ENCODE measurements around the gene TCF7L1. TPM values are rescaled to one million over a fixed set of nuclear protein-coding genes. Genes with fewer than 3 reads are reported as not detected.
"Not testable (repeated sequence)": the region's sequence is repeated elsewhere in the genome, so short reads cannot be mapped to it uniquely, and the experiment has no call there.

Gene TCF7L1, protein sequence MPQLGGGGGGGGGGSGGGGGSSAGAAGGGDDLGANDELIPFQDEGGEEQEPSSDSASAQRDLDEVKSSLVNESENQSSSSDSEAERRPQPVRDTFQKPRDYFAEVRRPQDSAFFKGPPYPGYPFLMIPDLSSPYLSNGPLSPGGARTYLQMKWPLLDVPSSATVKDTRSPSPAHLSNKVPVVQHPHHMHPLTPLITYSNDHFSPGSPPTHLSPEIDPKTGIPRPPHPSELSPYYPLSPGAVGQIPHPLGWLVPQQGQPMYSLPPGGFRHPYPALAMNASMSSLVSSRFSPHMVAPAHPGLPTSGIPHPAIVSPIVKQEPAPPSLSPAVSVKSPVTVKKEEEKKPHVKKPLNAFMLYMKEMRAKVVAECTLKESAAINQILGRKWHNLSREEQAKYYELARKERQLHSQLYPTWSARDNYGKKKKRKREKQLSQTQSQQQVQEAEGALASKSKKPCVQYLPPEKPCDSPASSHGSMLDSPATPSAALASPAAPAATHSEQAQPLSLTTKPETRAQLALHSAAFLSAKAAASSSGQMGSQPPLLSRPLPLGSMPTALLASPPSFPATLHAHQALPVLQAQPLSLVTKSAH
- total RNA-seq, result 8.0 TPM

DNA sequence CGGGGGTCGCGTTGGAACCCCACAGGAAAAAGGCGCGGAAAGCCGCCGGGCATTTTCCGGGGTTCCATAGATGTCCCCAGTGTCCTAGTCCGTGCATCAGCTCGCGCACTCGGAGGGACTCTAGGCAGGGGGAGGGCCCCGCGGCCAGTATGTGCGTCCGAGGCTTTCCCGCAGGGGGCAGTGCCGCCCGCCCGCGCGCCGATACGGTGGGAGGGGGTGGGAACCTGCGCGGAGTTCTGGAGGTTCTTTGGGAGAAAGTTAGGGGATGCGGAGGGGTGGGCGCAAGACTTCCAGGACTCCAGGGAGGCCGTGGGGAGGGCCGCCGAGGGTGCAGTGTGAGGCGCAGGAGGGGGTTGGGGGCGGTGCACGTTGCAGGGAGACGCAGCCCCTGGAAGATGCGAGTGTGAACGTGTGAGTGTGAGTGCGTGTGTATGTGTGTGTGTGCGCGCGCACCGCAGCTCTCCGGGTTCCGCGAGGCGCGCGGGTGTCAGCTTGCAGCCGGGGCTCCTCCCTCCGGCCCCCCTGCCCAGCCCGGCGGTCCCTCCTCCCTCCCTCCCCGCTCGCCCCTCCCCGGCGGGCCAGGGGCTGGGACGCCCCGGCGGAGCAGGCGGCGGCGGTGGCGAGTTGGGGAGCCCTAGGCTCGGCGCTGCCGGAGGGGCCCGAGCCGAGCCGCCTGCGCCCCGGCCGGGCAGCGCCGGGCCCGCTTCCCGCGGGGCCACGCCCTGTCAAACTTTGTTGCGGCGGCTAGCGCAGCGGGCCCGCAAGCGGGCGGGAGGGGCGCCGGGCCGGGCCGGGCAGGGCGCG is at the start of gene TCF7L1:
TSS of gene TCF7L1 (plus strand) at position 559 of the 804 bp plus-strand sequence. CDS start 293 bp downstream, outside the sequence.
- DNase-seq, result peak; percentile 95

DNA sequence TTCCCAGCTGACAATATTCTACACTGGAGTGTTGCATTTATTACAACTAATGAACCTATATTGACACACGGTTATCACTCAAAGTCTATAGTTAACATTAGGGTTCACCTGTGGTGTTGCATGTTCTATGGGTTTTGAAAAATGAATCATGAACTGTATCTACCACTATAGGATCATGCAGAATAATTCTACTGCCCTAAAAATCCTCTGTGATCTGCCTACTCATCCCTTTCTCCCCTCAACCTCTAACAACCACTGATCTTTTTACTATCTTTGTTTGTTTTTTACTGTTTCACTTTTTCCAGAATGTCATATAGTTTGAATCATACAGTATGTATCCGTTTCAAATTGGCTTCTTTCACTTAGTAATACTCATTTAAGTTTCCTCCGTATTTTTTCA is 47.6 kb upstream of the TCF7L1 start:
- DNase-seq, result no peak

DNA sequence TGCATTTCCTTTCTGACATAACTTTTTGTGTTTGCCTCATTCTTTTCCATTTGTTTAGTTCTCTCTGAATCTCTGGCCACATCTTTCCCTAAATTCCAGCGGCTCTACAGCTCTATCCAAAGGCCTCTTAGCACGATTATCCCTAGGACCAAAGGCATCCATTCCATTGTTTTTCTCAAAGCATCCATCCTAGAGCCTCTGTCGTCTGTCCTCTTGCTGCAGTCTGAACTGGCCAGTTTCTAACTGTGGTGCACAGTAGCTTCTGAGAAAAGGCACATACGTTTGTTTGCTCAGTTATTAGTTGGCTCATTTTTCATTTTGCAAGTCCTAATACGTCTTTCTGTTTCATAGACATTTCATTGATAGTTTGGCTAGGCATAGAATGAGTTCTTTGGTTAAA is 45.7 kb upstream of the TCF7L1 start:
- DNase-seq, result no peak

DNA sequence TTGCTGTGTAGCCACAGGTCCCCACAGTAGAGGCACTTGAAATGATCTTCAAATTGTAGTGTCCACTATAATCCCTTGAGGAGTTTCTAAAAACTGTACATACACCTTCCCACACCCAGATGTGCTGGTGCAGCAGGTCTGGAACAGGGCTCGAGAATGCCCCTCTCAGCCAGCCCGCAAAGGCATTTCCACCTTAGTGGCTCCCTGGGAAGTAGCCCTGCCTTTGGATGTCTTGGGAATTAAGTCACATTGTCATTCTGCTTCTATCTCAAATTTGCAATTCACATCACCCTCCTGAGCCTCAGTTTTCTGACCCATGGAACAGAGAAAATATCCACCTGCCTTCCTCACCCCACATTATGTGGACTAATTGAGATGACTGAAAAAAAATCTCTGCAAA is 44.3 kb upstream of the TCF7L1 start:
- DNase-seq, result no peak

DNA sequence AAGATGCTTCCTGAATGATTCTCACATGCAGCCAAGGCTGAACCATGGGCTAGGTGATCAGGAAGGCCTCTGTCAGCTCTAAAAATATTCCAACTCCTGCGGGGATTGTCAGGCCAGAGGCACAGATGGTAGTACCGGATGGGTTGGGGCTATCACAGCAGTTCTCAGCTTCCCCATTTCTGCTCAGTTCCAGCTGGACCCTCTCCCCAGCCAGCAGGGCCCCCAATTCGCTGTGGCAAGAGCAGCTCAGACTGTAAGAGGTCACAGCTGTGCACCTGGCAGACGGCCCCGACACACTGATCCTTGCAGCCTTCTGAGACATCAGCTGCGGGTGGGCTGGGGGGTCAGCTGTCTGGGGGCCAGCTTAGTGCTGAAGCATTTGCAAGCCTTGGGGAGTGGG is 43.6 kb upstream of the TCF7L1 start:
- DNase-seq, result no peak

DNA sequence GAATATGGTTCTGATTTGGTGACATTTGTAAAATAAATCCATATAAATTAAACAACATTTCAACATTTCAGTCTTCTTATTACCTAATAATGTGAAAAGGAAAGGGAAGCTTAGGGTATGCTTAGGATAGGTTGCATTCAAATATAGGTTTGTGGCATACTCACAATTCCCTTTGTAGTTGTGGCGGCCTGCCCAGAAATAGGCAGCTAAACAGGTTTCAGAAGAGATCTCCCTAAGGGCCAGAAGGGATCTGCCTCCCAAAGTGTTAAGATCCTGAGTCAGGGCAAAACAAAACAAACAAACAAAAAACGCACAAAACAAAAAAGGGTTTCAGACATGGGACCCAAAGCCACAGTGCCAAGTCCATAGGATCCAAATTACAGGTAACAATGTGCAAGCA is 41.4 kb upstream of the TCF7L1 start:
- no peak for DNase-seq

DNA sequence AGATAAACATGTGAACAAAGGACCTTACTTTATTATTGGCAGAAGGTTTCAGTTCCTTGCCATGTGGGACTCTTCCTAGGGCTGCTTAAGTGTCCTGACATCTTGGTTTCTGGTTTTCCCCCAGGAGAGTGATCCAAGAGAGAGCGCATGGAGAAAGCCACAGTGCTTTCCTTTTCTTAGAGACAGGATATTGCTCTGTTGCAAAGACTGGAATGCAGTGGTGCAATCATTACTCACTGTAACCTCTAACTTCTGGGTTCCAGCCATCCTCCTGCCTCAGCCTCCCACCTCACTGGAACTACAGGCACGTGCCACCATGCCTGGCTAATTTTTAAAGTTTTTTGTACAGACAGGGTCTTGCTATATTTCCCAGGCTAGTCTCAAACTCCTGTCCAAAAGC is 38.1 kb upstream of the TCF7L1 start:
- no peak for DNase-seq

DNA sequence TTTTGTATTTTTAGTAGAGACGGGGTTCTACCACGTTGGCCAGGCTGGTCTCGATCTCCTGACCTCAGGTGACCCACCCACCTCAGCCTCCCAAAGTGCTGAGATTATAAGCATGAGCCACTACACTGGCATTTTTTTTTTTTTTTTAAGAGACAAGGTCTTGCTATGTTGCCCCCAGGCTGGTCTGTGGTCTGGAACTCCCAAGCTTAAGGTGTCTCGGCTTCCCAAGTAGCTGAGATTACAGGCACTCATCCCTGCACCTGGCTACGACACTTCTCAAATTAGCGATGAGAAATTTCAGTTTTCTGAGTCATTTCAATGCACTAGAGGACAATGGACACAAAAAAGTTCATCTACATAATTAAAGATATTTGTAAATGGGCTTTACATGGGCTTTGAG is 36.6 kb upstream of the TCF7L1 start:
- no peak for DNase-seq

DNA sequence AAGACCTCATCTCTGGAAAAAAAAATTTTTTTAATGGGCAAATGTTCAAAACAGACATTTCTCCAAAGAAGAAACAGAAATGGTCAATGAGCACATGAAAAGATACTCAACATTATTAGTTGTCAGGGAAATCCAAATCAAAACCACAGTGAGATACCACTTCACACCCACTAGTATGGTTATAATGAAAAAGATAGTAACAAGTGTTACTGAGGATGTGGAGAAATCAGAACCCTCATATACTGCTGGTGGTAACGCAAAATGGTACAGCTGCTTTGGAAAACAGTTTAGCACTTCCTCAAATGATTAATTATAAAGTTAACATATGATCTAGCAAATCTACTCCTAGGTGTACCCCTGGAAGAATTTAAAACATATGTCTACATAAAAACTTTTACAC is 29.0 kb upstream of the TCF7L1 start:
- DNase-seq, result no peak

DNA sequence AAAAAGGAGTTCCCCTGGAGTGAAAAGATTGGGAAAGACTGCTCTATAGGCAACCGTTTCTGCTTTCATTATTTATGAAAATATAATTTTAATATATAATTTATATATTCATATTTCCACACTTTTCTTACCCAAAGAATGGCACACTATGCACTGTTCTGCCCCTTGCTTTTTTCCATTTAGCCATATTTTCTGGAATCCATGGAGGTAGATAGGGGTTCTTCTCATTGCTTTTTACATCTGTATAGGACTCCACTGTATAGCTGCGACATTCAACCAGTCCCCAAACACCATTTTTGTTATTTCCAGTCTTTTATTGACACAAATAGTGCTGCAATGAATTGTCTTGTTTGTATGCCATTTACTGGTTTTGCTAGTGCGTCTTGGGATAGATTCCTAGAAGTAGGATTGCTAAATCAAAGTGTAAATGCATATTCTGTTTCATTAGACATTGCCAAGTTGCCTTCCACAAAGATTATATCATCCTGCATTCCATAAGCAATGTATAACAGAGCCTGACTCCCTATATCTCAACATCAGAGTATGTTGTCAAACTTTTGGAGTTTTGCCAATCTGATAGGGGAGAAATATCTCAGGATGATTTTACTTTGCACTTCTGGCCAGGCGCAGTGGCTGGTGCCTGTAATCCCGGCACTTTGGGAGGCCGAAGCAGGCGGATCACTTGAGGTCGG is 26.6 kb upstream of the TCF7L1 start:
- DNase-seq, result peak; percentile 83

DNA sequence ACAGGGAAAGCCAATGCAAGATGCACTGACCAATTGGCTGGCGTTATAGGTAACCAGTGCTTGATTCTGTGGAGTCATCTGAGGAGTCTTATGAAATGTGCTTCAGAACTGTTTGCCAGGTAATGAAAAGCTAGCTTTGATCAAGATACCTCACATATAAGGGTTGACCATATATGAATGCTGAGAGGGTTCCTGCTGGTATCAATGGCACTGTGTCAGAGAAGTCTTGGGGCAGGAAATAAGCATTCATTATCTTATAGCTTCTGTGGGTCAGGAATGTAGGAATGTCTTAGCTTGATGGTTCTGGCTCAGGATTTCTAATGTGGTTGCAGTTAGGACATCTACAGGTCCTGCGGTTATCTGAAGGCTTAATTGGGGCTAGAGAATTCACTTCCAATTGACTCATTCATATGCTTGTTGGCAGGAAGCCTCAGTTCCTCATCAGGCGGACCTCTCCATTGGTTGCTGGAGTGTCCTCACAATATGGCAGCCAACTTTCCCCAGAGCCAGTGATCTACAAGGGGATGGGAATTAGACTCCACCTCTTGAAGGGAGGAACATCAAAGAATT is 22.1 kb upstream of the TCF7L1 start:
- DNase-seq, result no peak

DNA sequence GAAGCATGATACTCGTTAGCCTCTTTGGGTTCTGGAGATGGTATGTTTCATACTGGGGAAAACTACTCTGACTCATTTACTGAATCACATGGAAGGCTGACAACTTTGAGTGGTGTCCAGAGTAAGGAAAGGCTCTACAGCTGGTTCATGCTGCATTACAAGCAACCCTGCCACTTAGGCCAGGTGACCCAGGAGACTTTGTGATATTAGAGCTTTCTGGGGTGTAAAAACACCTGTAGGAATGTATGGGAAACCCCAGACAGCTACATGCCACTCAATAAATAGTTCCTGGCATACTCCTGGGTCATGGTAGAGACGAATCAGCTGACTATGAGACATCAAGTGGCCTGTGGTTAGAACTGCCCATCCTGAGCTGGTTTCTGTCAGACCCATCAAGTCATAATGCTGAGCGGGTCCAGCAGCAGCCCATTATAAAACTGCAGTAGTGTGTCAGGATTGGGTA is 21.3 kb upstream of the TCF7L1 start:
- DNase-seq, result no peak

DNA sequence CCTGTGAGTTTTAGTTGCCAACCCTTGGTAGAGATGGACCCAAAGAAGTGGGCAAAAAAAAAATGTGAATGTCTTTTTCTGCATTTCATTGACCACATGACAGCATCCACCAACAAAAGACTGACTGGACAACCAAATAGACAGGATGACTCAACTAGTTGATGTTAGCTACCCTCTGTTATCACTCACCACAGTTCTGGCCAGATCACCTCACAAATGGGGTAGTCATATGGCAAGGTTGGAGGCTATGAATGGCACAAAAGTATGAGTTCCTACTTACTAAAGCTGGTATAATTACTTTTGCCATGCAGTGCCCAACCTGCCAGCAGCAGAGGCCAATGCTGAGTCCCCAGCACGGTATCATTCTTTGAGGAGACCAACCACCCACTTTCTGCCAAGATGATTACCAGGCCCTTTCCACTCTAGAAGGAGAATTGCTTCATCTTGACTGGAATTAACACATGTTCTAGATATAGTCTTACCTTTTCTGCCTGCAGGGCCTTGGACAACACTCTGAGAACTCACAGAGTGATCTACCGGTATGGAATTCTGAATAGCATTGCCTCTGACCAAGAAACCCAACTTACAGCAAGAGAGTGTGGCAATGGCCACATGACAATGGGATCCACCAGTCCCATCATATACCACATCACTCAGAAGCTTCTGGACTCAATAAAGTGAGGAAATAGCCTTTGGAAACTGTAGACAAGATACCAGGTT is 20.1 kb upstream of the TCF7L1 start:
- no peak for DNase-seq

DNA sequence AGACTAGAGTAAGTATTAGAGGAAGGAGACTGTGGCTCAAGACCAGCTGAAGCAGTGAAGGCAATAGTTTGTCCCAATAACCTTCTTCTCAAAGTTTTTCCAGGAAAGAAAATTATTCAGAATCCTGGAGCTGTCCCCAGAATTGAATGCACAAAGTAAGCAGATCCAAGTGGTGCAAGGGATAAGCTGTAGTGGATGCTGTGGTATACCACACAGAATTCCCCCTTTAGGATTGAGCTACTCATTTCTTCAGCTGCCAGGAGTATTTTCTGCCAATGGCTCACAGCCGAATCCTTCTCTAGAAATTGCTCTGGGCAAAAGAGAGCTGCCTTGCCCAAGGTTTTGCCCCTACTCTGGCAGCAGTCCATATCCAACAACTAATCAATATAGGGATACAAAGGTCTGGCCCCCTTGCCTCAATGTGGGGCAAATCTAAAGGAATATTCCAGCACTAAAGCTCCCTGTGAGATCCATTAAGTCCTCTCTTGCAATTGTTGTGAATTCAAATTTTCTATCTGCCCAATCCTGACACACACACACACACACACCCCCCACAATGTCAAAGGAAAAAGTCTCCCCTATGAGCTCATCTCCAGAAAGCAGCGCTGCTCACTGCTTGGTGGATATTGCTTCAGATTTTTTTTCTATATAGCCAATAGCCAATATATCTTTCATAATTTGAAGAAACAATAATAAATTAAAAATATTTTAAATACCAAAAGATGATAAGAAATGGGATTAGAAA is 18.4 kb upstream of the TCF7L1 start:
- DNase-seq, result no peak

DNA sequence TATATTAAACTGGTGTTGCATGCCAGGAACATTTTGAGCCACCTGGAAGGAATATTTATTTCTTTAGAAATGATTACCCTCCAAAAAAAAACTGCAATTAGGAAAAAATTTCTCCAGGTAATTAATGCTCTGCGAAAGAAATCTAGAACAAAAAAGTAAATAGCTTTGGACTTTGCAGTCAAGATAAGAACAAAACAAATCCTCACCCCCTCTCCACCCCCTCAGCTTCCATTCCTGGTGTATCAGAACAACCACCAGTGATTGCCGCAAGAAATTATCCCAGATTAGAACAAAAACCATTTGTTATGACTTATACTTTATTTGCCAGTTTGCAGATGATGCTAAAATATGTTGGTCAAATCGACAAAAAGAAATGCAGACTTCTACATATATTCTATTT is 17.0 kb upstream of the TCF7L1 start:
- no peak for DNase-seq

DNA sequence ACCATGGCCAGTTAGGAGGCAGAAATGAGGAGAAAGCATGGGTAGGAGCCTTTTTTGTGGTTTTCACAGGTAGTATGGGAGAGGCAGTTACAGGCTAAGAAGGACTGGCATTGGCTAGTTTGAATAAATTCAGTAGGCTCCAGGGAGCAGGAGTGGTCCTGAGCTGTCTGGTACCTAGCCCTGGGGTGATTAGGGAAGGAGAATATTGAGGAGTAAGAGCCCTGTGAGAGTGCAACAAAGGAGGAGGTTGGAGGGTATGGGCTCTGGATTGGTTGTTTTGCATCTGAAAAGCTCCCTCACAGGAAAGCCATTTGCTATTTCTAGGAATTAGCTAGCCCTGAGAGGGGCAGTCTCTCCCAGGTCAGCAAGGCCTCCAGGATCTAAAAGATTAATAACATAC is 13.3 kb upstream of the TCF7L1 start:
- no peak for DNase-seq

DNA sequence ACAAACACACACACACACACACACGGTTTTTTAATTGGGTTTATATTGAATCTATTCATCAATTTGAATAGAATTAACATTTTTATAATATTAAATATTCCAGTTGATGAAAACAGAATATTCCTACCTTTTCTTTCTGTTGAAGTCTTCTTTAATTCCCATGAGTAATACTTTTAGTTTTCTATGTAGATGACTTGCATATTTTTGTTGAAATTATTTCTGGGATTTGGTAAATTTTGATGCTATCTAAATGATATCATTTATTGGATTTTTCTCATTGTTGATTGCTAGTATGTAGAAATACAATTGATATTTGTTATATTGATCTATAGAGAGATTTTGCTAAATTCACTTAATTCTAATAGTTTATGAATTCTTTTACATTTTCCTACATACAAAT is 12.8 kb upstream of the TCF7L1 start:
- DNase-seq, result no peak

DNA sequence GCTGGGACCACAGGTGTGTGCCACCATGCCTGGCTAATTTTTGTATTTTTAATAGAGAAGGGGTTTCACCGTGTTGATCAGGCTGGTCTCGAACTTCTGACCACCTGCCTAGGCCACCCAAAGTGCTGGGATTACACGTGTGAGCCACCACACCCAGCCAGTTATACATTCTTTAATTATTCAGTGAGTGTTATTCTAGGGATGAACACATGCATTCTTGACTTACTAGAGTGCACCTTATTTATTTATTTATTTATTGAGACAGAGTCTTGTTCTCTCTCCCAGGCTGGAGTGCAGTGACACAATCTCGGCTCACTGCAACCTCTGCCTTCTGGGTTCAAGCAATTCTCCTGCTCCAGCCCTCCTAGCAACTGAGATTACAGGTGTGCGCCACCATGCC is 6.7 kb upstream of the TCF7L1 start:
- DNase-seq, result not testable (repeated sequence)

DNA sequence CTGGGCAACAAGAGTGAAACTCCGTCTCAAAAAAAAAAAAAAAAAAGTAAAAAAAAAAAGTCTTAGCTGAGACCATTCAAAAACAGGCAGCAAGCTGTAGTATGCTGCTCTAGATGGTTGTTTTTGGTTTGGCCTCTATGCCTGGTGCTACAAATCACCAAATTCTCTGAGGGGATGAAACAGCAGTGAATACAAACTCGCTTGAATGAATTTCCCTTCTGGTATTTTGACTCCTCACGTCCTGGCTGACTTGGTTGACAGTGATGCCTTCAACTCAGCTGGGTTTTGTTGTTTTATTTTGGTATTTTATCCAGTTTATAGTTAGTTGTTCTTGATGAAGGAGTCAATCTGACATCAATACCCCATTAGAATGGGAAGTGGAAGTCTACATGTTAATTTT is 3.3 kb upstream of the TCF7L1 start:
- no peak for DNase-seq

DNA sequence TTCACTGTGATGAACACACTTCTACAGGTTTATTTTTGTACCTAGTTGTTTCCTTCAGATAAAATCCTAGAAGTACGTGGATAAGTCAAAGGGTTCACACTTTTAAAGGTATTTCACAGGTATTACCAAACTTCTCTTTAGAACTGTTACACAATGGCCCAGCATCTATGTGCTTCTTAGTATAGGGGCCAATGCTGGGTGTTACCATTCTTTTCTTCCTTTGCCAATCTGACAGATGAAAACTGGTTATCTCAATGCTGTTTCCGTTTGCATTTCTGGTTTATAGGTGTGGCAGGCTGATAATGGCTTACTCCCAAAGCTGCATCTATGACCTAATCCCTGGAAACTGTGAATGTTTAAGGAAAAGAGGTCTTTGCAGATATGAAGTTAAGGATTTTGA is 2.8 kb upstream of the TCF7L1 start:
- no peak for DNase-seq

DNA sequence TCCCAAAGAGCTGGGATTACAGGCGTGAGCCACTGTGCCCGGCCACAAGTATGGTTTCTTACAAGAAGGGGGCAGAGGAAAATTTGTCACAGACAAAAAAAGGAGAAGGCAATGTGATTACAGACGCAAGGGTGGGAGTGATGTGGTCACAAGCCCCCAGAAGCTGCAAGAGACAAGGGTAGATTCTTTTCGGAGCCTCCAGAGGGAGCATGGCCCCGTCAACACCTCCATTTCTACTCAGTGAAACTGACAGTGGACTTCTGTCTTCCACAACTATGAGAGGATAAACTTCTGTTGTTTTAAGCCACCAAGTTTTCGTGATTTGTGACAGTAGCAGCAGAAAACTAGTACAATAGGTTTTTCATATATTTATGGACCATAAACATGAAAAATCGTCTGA is 2.1 kb upstream of the TCF7L1 start:
- DNase-seq, result peak; percentile 33

Measured in skin of body (tissue), 2 donors.